ENCODE measurements around the gene GLCCI1. TPM values are rescaled to one million over a fixed set of nuclear protein-coding genes. Genes with fewer than 3 reads are reported as not detected.

Gene GLCCI1
- total RNA-seq, 1 experiment from 2014 or later: 8.5 TPM

DNA sequence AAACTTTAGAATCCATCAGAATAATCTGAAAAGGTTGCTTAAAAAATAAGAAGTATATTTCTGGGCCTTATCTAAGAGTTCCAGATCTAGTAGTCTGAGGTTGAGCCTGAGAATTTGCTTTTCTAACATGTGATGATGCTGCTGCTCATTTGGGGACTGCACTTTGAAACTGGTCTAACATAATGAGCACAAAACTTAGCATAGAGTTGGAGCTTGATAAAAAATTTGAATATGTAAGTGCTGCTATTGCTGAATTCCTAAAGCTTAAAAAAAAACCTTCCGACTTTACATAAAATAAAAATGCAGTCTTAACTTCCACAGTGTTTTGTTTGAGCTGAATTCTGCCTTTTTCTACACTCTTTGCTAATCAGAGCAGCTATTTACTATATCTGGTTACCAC, 48.8 kb downstream of the GLCCI1 start:
- no peaks in the 10 kb centered on the region for H3K9me2 ChIP-seq (replicated peaks; ENCODE audit: low read length)
- H3K36me3 ChIP-seq (ENCODE audit: low read depth, low read length): no peaks in the 10 kb centered on the region
- H4K20me1 ChIP-seq (ENCODE audit: low read length): no peaks in the 10 kb centered on the region
- intact Hi-C loops (cut with micrococcal nuclease): no loop called here
- H3K9ac ChIP-seq (ENCODE audit: low read length): no peak overlapping the region
- H3K27me3 ChIP-seq (ENCODE audit: low read length): no peaks in the 10 kb centered on the region
- no peak overlapping the region for H3K4me3 ChIP-seq (ENCODE audit: low read length)
- H3F3A ChIP-seq (ENCODE audit: low read length, unreplicated experiment): no peaks in the 10 kb centered on the region
- H2AFZ ChIP-seq (ENCODE audit: low read length): no peak overlapping the region
- ATAC-seq (no peak), DNase-seq (no peak)
- TF ChIP-seq, protein P1, sequence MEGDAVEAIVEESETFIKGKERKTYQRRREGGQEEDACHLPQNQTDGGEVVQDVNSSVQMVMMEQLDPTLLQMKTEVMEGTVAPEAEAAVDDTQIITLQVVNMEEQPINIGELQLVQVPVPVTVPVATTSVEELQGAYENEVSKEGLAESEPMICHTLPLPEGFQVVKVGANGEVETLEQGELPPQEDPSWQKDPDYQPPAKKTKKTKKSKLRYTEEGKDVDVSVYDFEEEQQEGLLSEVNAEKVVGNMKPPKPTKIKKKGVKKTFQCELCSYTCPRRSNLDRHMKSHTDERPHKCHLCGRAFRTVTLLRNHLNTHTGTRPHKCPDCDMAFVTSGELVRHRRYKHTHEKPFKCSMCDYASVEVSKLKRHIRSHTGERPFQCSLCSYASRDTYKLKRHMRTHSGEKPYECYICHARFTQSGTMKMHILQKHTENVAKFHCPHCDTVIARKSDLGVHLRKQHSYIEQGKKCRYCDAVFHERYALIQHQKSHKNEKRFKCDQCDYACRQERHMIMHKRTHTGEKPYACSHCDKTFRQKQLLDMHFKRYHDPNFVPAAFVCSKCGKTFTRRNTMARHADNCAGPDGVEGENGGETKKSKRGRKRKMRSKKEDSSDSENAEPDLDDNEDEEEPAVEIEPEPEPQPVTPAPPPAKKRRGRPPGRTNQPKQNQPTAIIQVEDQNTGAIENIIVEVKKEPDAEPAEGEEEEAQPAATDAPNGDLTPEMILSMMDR (conservative IDR thresholded peaks at IDR 0.05; ENCODE audit: low read depth, low read length): no peak
- TF ChIP-seq EZH2 (IDR thresholded peaks at IDR 0.05; ENCODE audit: low read length, unreplicated experiment): no peak
- ChIA-PET CTCF (no interaction called here), POLR2A (ENCODE audit: unreplicated experiment) (interaction anchor here (0.7 kb wide), 1 partner anchor 18 kb away, joined by 3 read pairs; no protein-coding TSS in a partner anchor)
- peaks cover 6% of the 10 kb centered on the region for H3K4me1 ChIP-seq (ENCODE audit: insufficient read depth, low read length)
- BruUV-seq (replicated peaks): no TSS peak
- H3K79me2 ChIP-seq (ENCODE audit: low read length): no peaks in the 10 kb centered on the region
- no peak overlapping the region for H3K4me2 ChIP-seq (ENCODE audit: low read length)
- H3K27ac ChIP-seq (ENCODE audit: low read length): no peak overlapping the region
- H3K9me3 ChIP-seq (ENCODE audit: low read length): no peaks in the 10 kb centered on the region

DNA sequence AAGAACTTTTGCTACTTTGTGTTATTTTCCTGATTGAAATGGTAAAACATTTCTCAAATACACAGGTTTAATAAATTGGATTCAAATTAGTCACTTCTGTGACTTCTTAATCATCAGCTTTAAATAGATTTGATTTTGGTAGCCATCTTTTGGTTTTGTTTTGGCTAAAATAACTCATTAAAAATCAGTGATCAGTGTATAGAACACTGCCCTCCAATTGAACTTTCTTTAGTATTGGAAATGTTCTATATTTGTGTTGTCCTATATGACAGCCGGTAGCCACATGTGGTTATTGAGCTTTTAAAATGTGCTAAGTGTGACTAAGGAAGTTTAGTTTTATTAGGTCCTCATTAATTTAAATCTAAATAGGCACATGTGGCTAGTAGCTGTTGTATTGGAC, 50.4 kb downstream of the GLCCI1 start:
- ChIA-PET CTCF (no interaction called here), POLR2A (ENCODE audit: unreplicated experiment) (no interaction called here)
- no peaks in the 10 kb centered on the region for H4K20me1 ChIP-seq (ENCODE audit: low read length)
- no peak for ATAC-seq
- H3K27me3 ChIP-seq (ENCODE audit: low read length): no peaks in the 10 kb centered on the region
- no peak overlapping the region for H2AFZ ChIP-seq (ENCODE audit: low read length)
- no peaks in the 10 kb centered on the region for H3F3A ChIP-seq (ENCODE audit: low read length, unreplicated experiment)
- H3K9me2 ChIP-seq (replicated peaks; ENCODE audit: low read length): no peaks in the 10 kb centered on the region
- H3K9ac ChIP-seq (ENCODE audit: low read length): no peak overlapping the region
- H3K27ac ChIP-seq (ENCODE audit: low read length): no peak overlapping the region
- BruUV-seq (replicated peaks): no TSS peak
- peaks cover 6% of the 10 kb centered on the region for H3K4me1 ChIP-seq (ENCODE audit: insufficient read depth, low read length)
- intact Hi-C loops (cut with micrococcal nuclease): no loop called here
- TF ChIP-seq, protein P1 (conservative IDR thresholded peaks at IDR 0.05; ENCODE audit: low read depth, low read length): no peak
- TF ChIP-seq EZH2phosphoT487 (IDR thresholded peaks at IDR 0.05; ENCODE audit: borderline replicate concordance, low read length) (no peak), EZH2 (IDR thresholded peaks at IDR 0.05; ENCODE audit: low read length, unreplicated experiment) (no peak)
- H3K4me2 ChIP-seq (ENCODE audit: low read length): no peak overlapping the region
- no peak overlapping the region for H3K4me3 ChIP-seq (ENCODE audit: low read length)
- no peaks in the 10 kb centered on the region for H3K9me3 ChIP-seq (ENCODE audit: low read length)
- no peaks in the 10 kb centered on the region for H3K79me2 ChIP-seq (ENCODE audit: low read length)
- DNase-seq: no peak
- 0 out of 2 replicates have a peak, but pooled peaks cover 2% of the 10 kb centered on the region for H3K36me3 ChIP-seq (ENCODE audit: low read depth, low read length)

DNA sequence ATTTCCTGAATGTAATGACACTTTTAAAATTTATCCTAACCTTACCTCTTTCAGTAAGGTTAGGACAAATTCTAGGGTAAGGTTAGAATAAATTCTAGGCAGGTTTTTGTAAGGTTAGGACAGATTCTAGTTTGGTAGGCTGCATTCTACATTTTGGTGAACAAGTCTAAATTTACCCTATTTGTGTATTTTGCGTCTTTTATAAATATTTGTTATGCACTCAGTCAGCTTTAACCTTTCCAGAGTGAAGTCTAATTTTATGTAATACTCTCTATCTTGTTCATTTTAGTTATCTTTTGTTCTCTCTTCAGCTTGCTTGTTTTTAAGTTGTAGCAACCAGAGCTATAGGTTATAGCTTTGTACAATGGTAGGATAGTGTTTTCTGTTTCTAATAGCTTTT, 54.0 kb downstream of the GLCCI1 start:
- Histone ChIP-seq H3K4me2 (ENCODE audit: low read length) (no peak overlapping the region), H3K4me3 (ENCODE audit: low read length) (no peak overlapping the region), H3K79me2 (ENCODE audit: low read length) (no peaks in the 10 kb centered on the region), H3F3A (ENCODE audit: low read length, unreplicated experiment) (no peaks in the 10 kb centered on the region), H3K9me3 (ENCODE audit: low read length) (no peaks in the 10 kb centered on the region), H2AFZ (ENCODE audit: low read length) (no peak overlapping the region), H3K9me2 (replicated peaks; ENCODE audit: low read length) (no peaks in the 10 kb centered on the region), H3K27me3 (ENCODE audit: low read length) (no peaks in the 10 kb centered on the region), H3K27ac (ENCODE audit: low read length) (no peak overlapping the region), H3K4me1 (ENCODE audit: insufficient read depth, low read length) (no peaks in the 10 kb centered on the region), H3K9ac (ENCODE audit: low read length) (no peak overlapping the region), H4K20me1 (ENCODE audit: low read length) (no peaks in the 10 kb centered on the region), H3K36me3 (ENCODE audit: low read depth, low read length) (peaks cover 26% of the 10 kb centered on the region)
- ChIA-PET POLR2A (ENCODE audit: unreplicated experiment) (no interaction called here), CTCF (no interaction called here)
- TF ChIP-seq, protein P1 (conservative IDR thresholded peaks at IDR 0.05; ENCODE audit: low read depth, low read length): no peak
- TF ChIP-seq EZH2 (IDR thresholded peaks at IDR 0.05; ENCODE audit: low read length, unreplicated experiment): no peak
- no peak for TF ChIP-seq EZH2phosphoT487 (IDR thresholded peaks at IDR 0.05; ENCODE audit: borderline replicate concordance, low read length)
- intact Hi-C loops (cut with micrococcal nuclease): no loop called here
- BruUV-seq (replicated peaks): no TSS peak
- DNase-seq (no peak), ATAC-seq (no peak)

Measured in PC-3 (cell line).